ENCODE measurements around the gene LIPN. TPM values are rescaled to one million over a fixed set of nuclear protein-coding genes. Genes with fewer than 3 reads are reported as not detected.

Gene LIPN
- total RNA-seq, 1 experiment from 2014 or later = not detected

DNA sequence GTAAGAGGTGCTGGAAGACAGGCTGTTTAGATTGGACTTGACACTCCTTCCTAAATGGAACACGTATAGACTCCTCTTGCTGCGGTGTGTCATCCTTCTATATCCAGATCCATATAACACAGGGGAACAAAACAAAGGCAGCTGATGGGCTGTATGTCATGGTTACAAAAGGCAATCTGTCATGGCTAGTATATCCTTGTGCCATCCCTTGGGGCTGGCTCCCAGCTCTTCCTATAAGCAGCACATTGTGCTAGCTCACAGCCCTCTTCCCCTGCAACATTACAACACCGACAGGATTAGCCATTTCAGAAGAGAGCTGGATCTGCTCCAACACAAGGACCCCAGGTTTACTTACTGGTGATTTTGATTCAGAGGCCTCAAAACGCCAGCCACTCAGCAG lies 38.4 kb upstream of the LIPN start:
- no peak overlapping the region for H4K91ac ChIP-seq (ENCODE audit: insufficient read length, low read depth, low read length)
- no peaks in the 10 kb centered on the region for H3K79me1 ChIP-seq (ENCODE audit: insufficient read depth, low read depth, low read length, poor library complexity, severe bottlenecking)
- H2AFZ ChIP-seq (ENCODE audit: low read length) = no peak overlapping the region
- H4K8ac ChIP-seq (replicated peaks; ENCODE audit: insufficient read length, low read depth, low read length) = no peak overlapping the region
- H3K4me1 Mint-ChIP-seq = peaks cover 0 to 2% of the 10 kb centered on the region in 2 experiments; a peak in 2 of 4 replicates
- H3K79me2 ChIP-seq (ENCODE audit: insufficient read depth, low read length) = no peaks in the 10 kb centered on the region
- H3K4ac ChIP-seq (ENCODE audit: low read depth, low read length) = no peak overlapping the region
- no peaks in the 10 kb centered on the region for H4K20me1 ChIP-seq (ENCODE audit: control insufficient read depth, insufficient read depth, insufficient read length)
- no peak overlapping the region for H3K4me3 Mint-ChIP-seq
- no peak for DNase-seq
- no peak overlapping the region for H2BK15ac ChIP-seq (ENCODE audit: low read depth, low read length)
- no peak overlapping the region for H3K9ac ChIP-seq (ENCODE audit: extremely low read depth, insufficient read length, low read length)
- H2BK20ac ChIP-seq (ENCODE audit: low read depth, low read length, poor library complexity, severe bottlenecking) = no peak overlapping the region
- no peaks in the 10 kb centered on the region for H3K4me1 ChIP-seq (ENCODE audit: insufficient read depth, low read length)
- no peaks in the 10 kb centered on the region for H3K36me3 Mint-ChIP-seq (ENCODE audit: insufficient read depth in 1 of 3, low read depth in 3 of 3)
- H3K27ac Mint-ChIP-seq = no peak overlapping the region
- no peak overlapping the region for H3K27ac ChIP-seq (ENCODE audit: insufficient read length, low read depth, low read length)
- no peak overlapping the region for H2BK5ac ChIP-seq (ENCODE audit: insufficient read length, low read length)
- no peak overlapping the region for H3T11ph ChIP-seq (ENCODE audit: low read length)
- WGBS (ENCODE audit: extremely low coverage, insufficient read length, low lambda C conversion rate) = no CpG with 5 or more reads among the region's 4 CpGs
- H3K56ac ChIP-seq (ENCODE audit: insufficient read length, low read depth, low read length) = no peak overlapping the region
- no peaks in the 10 kb centered on the region for H3K9me3 ChIP-seq (ENCODE audit: control insufficient read depth, low read depth, low read length)
- no peaks in the 10 kb centered on the region for H3K9me3 Mint-ChIP-seq
- no peaks in the 10 kb centered on the region for H3K27me3 ChIP-seq (ENCODE audit: insufficient read depth, low read length)
- H3K23ac ChIP-seq (ENCODE audit: insufficient read length, low read depth, low read length) = no peak overlapping the region
- H3K23me2 ChIP-seq (ENCODE audit: insufficient read length, low read depth, low read length, poor library complexity, severe bottlenecking) = no peaks in the 10 kb centered on the region
- no peak overlapping the region for H3K14ac ChIP-seq (ENCODE audit: insufficient read depth, low read length)
- H3K18ac ChIP-seq (ENCODE audit: insufficient read length, low read depth, low read length) = no peak overlapping the region
- no peak overlapping the region for H4K5ac ChIP-seq (ENCODE audit: insufficient read length, low read depth, low read length)
- TF ChIP-seq, protein P1, sequence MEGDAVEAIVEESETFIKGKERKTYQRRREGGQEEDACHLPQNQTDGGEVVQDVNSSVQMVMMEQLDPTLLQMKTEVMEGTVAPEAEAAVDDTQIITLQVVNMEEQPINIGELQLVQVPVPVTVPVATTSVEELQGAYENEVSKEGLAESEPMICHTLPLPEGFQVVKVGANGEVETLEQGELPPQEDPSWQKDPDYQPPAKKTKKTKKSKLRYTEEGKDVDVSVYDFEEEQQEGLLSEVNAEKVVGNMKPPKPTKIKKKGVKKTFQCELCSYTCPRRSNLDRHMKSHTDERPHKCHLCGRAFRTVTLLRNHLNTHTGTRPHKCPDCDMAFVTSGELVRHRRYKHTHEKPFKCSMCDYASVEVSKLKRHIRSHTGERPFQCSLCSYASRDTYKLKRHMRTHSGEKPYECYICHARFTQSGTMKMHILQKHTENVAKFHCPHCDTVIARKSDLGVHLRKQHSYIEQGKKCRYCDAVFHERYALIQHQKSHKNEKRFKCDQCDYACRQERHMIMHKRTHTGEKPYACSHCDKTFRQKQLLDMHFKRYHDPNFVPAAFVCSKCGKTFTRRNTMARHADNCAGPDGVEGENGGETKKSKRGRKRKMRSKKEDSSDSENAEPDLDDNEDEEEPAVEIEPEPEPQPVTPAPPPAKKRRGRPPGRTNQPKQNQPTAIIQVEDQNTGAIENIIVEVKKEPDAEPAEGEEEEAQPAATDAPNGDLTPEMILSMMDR (conservative IDR thresholded peaks at IDR 0.05) = no peak
- no peak overlapping the region for H2BK120ac ChIP-seq (ENCODE audit: low read depth, low read length, poor library complexity, severe bottlenecking)
- peaks cover 26% of the 10 kb centered on the region for H3K27me3 Mint-ChIP-seq (ENCODE audit: low read depth)
- H2BK12ac ChIP-seq (ENCODE audit: insufficient read length, low read depth, low read length) = no peak overlapping the region
- H3K4me2 ChIP-seq (ENCODE audit: insufficient read depth, insufficient read length, low read length) = no peak overlapping the region
- H2AK5ac ChIP-seq (ENCODE audit: insufficient read length, low read length) = no peak overlapping the region
